ENCODE results near the gene SETD6. TPM values are rescaled to one million over a fixed set of nuclear protein-coding genes. Genes with fewer than 3 reads are reported as not detected.
A peak's percentile ranks its signal among the peaks of the same experiment; 100 is the strongest.

Gene SETD6
- total and polyA plus RNA-seq, 2 of the 13 experiments (the other 11 are each of a cell fraction or from before 2014, with no cell fraction given): 24.0 to 25.7 TPM

GRCh38 chr16:58501242-58502131 lies 13.8 kb upstream of the SETD6 start (continued):
- TF ChIP-seq TFDP1 (CRISPR knock-in tag; IDR thresholded peaks at IDR 0.05; ENCODE audit: borderline replicate concordance) (peak; percentile 45; the same call in 1 of the 2 replicates), ZFX (CRISPR knock-in tag; IDR thresholded peaks at IDR 0.05; ENCODE audit: low read depth) (peak; percentile 39; the same call in 1 of the 2 replicates), CREM (IDR thresholded peaks at IDR 0.05) (peak; percentile 54; the same call in 1 of the 2 replicates), CREM (CRISPR knock-in tag; IDR thresholded peaks at IDR 0.05) (no peak), HOXA5 (CRISPR knock-in tag; IDR thresholded peaks at IDR 0.05) (no peak), ZNF264 (CRISPR knock-in tag; IDR thresholded peaks at IDR 0.05) (no peak), ZBTB25 (CRISPR knock-in tag; IDR thresholded peaks at IDR 0.05) (no peak), ZBTB8A (CRISPR knock-in tag; IDR thresholded peaks at IDR 0.05; ENCODE audit: borderline replicate concordance, low read depth) (no peak), RBFOX2 (IDR thresholded peaks at IDR 0.05; ENCODE audit: low read depth, low read length) (no peak), HES4 (CRISPR knock-in tag; IDR thresholded peaks at IDR 0.05; ENCODE audit: borderline replicate concordance) (no peak), RAD51 (IDR thresholded peaks at IDR 0.05; ENCODE audit: borderline replicate concordance) (no peak), ZNF263 (CRISPR knock-in tag; IDR thresholded peaks at IDR 0.05) (no peak)
- TF ChIP-seq, protein P1, sequence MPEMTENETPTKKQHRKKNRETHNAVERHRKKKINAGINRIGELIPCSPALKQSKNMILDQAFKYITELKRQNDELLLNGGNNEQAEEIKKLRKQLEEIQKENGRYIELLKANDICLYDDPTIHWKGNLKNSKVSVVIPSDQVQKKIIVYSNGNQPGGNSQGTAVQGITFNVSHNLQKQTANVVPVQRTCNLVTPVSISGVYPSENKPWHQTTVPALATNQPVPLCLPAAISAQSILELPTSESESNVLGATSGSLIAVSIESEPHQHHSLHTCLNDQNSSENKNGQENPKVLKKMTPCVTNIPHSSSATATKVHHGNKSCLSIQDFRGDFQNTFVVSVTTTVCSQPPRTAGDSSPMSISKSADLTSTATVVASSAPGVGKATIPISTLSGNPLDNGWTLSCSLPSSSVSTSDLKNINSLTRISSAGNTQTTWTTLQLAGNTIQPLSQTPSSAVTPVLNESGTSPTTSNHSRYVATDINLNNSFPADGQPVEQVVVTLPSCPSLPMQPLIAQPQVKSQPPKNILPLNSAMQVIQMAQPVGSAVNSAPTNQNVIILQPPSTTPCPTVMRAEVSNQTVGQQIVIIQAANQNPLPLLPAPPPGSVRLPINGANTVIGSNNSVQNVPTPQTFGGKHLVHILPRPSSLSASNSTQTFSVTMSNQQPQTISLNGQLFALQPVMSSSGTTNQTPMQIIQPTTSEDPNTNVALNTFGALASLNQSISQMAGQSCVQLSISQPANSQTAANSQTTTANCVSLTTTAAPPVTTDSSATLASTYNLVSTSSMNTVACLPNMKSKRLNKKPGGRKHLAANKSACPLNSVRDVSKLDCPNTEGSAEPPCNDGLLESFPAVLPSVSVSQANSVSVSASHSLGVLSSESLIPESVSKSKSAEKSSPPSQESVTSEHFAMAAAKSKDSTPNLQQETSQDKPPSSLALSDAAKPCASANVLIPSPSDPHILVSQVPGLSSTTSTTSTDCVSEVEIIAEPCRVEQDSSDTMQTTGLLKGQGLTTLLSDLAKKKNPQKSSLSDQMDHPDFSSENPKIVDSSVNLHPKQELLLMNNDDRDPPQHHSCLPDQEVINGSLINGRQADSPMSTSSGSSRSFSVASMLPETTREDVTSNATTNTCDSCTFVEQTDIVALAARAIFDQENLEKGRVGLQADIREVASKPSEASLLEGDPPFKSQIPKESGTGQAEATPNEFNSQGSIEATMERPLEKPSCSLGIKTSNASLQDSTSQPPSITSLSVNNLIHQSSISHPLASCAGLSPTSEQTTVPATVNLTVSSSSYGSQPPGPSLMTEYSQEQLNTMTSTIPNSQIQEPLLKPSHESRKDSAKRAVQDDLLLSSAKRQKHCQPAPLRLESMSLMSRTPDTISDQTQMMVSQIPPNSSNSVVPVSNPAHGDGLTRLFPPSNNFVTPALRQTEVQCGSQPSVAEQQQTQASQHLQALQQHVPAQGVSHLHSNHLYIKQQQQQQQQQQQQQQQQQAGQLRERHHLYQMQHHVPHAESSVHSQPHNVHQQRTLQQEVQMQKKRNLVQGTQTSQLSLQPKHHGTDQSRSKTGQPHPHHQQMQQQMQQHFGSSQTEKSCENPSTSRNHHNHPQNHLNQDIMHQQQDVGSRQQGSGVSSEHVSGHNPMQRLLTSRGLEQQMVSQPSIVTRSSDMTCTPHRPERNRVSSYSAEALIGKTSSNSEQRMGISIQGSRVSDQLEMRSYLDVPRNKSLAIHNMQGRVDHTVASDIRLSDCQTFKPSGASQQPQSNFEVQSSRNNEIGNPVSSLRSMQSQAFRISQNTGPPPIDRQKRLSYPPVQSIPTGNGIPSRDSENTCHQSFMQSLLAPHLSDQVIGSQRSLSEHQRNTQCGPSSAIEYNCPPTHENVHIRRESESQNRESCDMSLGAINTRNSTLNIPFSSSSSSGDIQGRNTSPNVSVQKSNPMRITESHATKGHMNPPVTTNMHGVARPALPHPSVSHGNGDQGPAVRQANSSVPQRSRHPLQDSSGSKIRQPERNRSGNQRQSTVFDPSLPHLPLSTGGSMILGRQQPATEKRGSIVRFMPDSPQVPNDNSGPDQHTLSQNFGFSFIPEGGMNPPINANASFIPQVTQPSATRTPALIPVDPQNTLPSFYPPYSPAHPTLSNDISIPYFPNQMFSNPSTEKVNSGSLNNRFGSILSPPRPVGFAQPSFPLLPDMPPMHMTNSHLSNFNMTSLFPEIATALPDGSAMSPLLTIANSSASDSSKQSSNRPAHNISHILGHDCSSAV (CRISPR knock-in tag; IDR thresholded peaks at IDR 0.05; ENCODE audit: borderline replicate concordance): no peak

All from HepG2 (cell line).